Eye (tissue), 1 donor: ENCODE results near the gene AOPEP.
"Not testable (repeated sequence)": the region's sequence is repeated elsewhere in the genome, so short reads cannot be mapped to it uniquely, and the experiment has no call there.

Experiments used
- DNase-seq: peaks from one replicate; pipeline ENCODE4 v3.0.0-alpha.2; 2015

AOPEP gene

GRCh38 chr9:94819161-94819687 is 92.7 kb downstream of the AOPEP start:
- DNase-seq, result peak; percentile 37

- DNase-seq, result no peak
Measured at GRCh38 chr9:94821098-94821887, 94.8 kb downstream of the AOPEP start.

- no peak for DNase-seq
Measured at GRCh38 chr9:94822273-94822672, 95.8 kb downstream of the AOPEP start.

- no peak for DNase-seq
Measured at GRCh38 chr9:94823710-94824109, 97.2 kb downstream of the AOPEP start.

- no peak for DNase-seq
Measured at GRCh38 chr9:94824411-94824810, 97.9 kb downstream of the AOPEP start.

GRCh38 chr9:94824913-94825610 is 98.6 kb downstream of the AOPEP start:
- no peak for DNase-seq

GRCh38 chr9:94825611-94825958 is 99.1 kb downstream of the AOPEP start:
- DNase-seq, result no peak

- DNase-seq, result no peak
Measured at GRCh38 chr9:94826044-94826443, 99.5 kb downstream of the AOPEP start.

- DNase-seq, result no peak
Measured at GRCh38 chr9:94826644-94827410, 100.3 kb downstream of the AOPEP start.

- no peak for DNase-seq
Measured at GRCh38 chr9:94827584-94828304, 101.2 kb downstream of the AOPEP start.

- no peak for DNase-seq
Measured at GRCh38 chr9:94829380-94830070, 103.0 kb downstream of the AOPEP start.

GRCh38 chr9:94830071-94830604 is 103.6 kb downstream of the AOPEP start:
- not testable (repeated sequence) for DNase-seq

GRCh38 chr9:94833802-94834201 is 107.3 kb downstream of the AOPEP start:
- DNase-seq, result no peak

GRCh38 chr9:94837404-94837803 is 110.9 kb downstream of the AOPEP start:
- no peak for DNase-seq

- DNase-seq, result no peak
Measured at GRCh38 chr9:94839398-94839797, 112.9 kb downstream of the AOPEP start.

GRCh38 chr9:94840738-94841137 is 114.2 kb downstream of the AOPEP start:
- DNase-seq, result no peak

- DNase-seq, result no peak
Measured at GRCh38 chr9:94843134-94843533, 116.6 kb downstream of the AOPEP start.

- no peak for DNase-seq
Measured at GRCh38 chr9:94846739-94847138, 120.2 kb downstream of the AOPEP start.

GRCh38 chr9:94847486-94847885 is 121.0 kb downstream of the AOPEP start:
- no peak for DNase-seq

GRCh38 chr9:94848791-94849190 is 122.3 kb downstream of the AOPEP start:
- DNase-seq, result not testable (repeated sequence)

GRCh38 chr9:94850540-94851434 is 124.3 kb downstream of the AOPEP start:
- DNase-seq, result no peak
